Measurements from ENCODE around the gene KRTAP10-7.

DNA sequence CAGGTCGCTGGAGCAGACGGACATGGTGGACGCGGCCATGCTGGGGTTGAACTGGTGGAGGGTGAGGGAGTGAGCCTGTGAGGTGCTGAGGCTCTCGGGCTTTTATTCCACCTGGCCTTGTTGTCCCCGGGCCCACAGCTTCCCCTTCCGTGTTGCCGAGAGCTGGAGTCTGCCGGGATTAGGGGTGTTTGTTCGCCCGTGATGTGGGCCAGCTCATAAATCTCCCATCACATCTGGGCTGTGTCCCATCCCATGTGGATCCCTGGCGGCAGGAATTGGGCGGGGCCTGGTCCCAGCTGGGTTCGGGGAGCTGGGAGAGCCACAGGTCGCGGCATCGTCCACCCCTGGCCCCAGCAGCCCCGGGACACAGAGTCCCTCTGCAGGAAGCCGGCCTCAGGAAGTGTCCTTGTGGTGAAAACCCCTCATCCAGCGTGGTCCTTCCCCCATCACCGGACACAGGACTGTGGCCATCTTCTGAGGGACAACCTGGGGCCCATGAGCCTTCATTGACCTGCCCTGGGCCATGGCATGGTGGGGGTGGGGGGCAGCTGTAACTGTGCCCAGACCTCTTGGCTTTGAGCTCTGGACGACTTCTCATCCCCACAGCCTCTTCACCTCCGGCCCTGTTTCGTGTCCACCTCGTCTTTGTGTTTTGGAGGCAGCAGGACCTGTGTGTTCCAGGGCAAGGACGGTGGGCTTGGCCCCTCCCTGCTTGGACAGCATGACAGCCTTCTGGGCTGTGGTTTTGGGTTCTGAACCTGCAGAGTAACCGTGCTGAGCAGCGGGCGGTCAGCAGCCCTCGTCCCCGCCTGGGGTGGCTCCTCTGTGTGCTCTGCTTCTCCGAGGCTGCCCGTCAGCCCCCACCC, 7.7 kb upstream of the KRTAP10-7 start, which contains the start of gene KRTAP10-6:
- TF ChIP-seq POLR2A (IDR thresholded peaks at IDR 0.05): no peak
- TF ChIP-seq, protein P1, sequence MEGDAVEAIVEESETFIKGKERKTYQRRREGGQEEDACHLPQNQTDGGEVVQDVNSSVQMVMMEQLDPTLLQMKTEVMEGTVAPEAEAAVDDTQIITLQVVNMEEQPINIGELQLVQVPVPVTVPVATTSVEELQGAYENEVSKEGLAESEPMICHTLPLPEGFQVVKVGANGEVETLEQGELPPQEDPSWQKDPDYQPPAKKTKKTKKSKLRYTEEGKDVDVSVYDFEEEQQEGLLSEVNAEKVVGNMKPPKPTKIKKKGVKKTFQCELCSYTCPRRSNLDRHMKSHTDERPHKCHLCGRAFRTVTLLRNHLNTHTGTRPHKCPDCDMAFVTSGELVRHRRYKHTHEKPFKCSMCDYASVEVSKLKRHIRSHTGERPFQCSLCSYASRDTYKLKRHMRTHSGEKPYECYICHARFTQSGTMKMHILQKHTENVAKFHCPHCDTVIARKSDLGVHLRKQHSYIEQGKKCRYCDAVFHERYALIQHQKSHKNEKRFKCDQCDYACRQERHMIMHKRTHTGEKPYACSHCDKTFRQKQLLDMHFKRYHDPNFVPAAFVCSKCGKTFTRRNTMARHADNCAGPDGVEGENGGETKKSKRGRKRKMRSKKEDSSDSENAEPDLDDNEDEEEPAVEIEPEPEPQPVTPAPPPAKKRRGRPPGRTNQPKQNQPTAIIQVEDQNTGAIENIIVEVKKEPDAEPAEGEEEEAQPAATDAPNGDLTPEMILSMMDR (IDR thresholded peaks at IDR 0.05): no peak

All from breast epithelium (tissue), 3 donors.